ENCODE measurements around the gene SESN1.

Gene SESN1

GRCh38 chr6:109024368-109024767, 70.3 kb downstream of the SESN1 start:
- DNase-seq: no peak

- DNase-seq: no peak
Observed at GRCh38 chr6:109023356-109023925, 71.2 kb downstream of the SESN1 start.

GRCh38 chr6:109021870-109022269, 72.8 kb downstream of the SESN1 start:
- no peak for DNase-seq

GRCh38 chr6:109019911-109020310, 74.7 kb downstream of the SESN1 start:
- no peak for DNase-seq

- DNase-seq: no peak
Observed at GRCh38 chr6:109015176-109015575, 79.5 kb downstream of the SESN1 start.

- no peak for DNase-seq
Observed at GRCh38 chr6:109014606-109015005, 80.0 kb downstream of the SESN1 start.

- no peak for DNase-seq
Observed at GRCh38 chr6:109013656-109014305, 80.9 kb downstream of the SESN1 start.

GRCh38 chr6:109010705-109011102, 83.9 kb downstream of the SESN1 start:
- no peak for DNase-seq

GRCh38 chr6:109009962-109010704, 84.5 kb downstream of the SESN1 start:
- no peak for DNase-seq

GRCh38 chr6:109009236-109009961, 85.2 kb downstream of the SESN1 start:
- DNase-seq: peak; percentile 81

GRCh38 chr6:109008537-109009235, 86.0 kb downstream of the SESN1 start:
- peak; percentile 8 for DNase-seq

GRCh38 chr6:109008054-109008453, 86.6 kb downstream of the SESN1 start:
- DNase-seq: no peak

- DNase-seq: no peak
Observed at GRCh38 chr6:109007521-109007920, 87.1 kb downstream of the SESN1 start.

GRCh38 chr6:109006818-109007217, 87.8 kb downstream of the SESN1 start:
- no peak for DNase-seq

GRCh38 chr6:109002882-109003281, 91.8 kb downstream of the SESN1 start:
- no peak for DNase-seq

GRCh38 chr6:109002051-109002697, 92.5 kb downstream of the SESN1 start:
- no peak for DNase-seq

GRCh38 chr6:109001291-109001894, 93.3 kb downstream of the SESN1 start:
- no peak for DNase-seq

GRCh38 chr6:109000289-109000688, 94.4 kb downstream of the SESN1 start:
- DNase-seq: no peak

GRCh38 chr6:108999428-108999827, 95.2 kb downstream of the SESN1 start:
- no peak for DNase-seq

GRCh38 chr6:108998485-108998884, 96.2 kb downstream of the SESN1 start:
- no peak for DNase-seq

GRCh38 chr6:108996208-108996607, 98.4 kb downstream of the SESN1 start:
- no peak for DNase-seq

GRCh38 chr6:108995296-108995695, 99.3 kb downstream of the SESN1 start:
- no peak for DNase-seq
